ENCODE measurements around the gene C1orf87. TPM values are rescaled to one million over a fixed set of nuclear protein-coding genes. Genes with fewer than 3 reads are reported as not detected.

The C1orf87 gene
- total and polyA plus RNA-seq, 2 donors from 2014 or later: 0.38 to 0.45 TPM

GRCh38 chr1:59999746-60000145 lies 73.8 kb downstream of the C1orf87 start:
- Histone ChIP-seq H3K36me3 (ENCODE audit: control insufficient read depth in 2 of 3, insufficient read depth in 3 of 3, low read length in 3 of 3) (no peaks in the 10 kb centered on the region), H3K9me3 (ENCODE audit: control insufficient read depth in 2 of 3, insufficient read depth in 1 of 3, low read length in 3 of 3) (no peaks in the 10 kb centered on the region), H3K4me1 (ENCODE audit: control insufficient read depth in 2 of 3, insufficient read depth in 2 of 3, low read depth in 1 of 3, low read length in 3 of 3) (peaks cover 0 to 3% (median 0%) of the 10 kb centered on the region in 3 donors), H3K27me3 (ENCODE audit: control insufficient read depth, insufficient read depth, low read length) (no peaks in the 10 kb centered on the region), H3K9ac (ENCODE audit: low read length in 3 of 3) (no peak overlapping the region), H3K27ac (ENCODE audit: low read depth in 2 of 2, low read length in 2 of 2) (no peak overlapping the region), H3K4me3 (ENCODE audit: low read length in 3 of 3) (no peak overlapping the region)
- TF ChIP-seq, protein P1, sequence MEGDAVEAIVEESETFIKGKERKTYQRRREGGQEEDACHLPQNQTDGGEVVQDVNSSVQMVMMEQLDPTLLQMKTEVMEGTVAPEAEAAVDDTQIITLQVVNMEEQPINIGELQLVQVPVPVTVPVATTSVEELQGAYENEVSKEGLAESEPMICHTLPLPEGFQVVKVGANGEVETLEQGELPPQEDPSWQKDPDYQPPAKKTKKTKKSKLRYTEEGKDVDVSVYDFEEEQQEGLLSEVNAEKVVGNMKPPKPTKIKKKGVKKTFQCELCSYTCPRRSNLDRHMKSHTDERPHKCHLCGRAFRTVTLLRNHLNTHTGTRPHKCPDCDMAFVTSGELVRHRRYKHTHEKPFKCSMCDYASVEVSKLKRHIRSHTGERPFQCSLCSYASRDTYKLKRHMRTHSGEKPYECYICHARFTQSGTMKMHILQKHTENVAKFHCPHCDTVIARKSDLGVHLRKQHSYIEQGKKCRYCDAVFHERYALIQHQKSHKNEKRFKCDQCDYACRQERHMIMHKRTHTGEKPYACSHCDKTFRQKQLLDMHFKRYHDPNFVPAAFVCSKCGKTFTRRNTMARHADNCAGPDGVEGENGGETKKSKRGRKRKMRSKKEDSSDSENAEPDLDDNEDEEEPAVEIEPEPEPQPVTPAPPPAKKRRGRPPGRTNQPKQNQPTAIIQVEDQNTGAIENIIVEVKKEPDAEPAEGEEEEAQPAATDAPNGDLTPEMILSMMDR (IDR thresholded peaks at IDR 0.05; ENCODE audit: borderline replicate concordance, extremely low read depth, insufficient read depth): no peak
- DNase-seq (no peak), FAIRE-seq (no peak)
- intact Hi-C loops (cut with DNase I): no loop called here

DNA sequence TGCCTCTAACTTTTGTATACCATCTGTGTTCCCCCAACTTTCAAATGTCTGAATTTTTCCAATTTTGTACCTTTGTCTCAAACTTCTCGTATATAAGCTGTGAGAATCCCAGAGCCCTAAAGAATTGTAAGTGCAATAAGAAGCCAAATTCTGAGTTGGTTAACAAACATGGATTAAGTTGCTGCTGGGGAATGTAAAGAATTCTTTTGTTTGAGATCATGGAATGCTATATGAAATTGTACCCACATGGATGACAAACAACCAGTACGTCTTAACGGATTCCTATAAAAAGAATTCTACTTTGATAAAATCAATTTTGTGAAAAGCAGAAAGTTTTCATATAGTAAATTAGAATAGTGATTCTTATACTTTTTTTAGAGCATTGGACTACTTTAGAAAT lies 74.6 kb downstream of the C1orf87 start:
- H3K9me3 ChIP-seq (ENCODE audit: control insufficient read depth in 2 of 3, insufficient read depth in 1 of 3, low read length in 3 of 3): no peaks in the 10 kb centered on the region
- no peaks in the 10 kb centered on the region for H3K27me3 ChIP-seq (ENCODE audit: control insufficient read depth, insufficient read depth, low read length)
- H3K4me1 ChIP-seq (ENCODE audit: control insufficient read depth in 2 of 3, insufficient read depth in 2 of 3, low read depth in 1 of 3, low read length in 3 of 3): peaks cover 0 to 3% (median 0%) of the 10 kb centered on the region in 3 donors
- intact Hi-C loops (cut with DNase I): no loop called here
- H3K9ac ChIP-seq (ENCODE audit: low read length in 3 of 3): no peak overlapping the region
- FAIRE-seq (no peak), DNase-seq (no peak)
- no peaks in the 10 kb centered on the region for H3K36me3 ChIP-seq (ENCODE audit: control insufficient read depth in 2 of 3, insufficient read depth in 3 of 3, low read length in 3 of 3)
- TF ChIP-seq, protein P1 (IDR thresholded peaks at IDR 0.05; ENCODE audit: borderline replicate concordance, extremely low read depth, insufficient read depth): no peak
- H3K27ac ChIP-seq (ENCODE audit: low read depth in 2 of 2, low read length in 2 of 2): no peak overlapping the region
- no peak overlapping the region for H3K4me3 ChIP-seq (ENCODE audit: low read length in 3 of 3)

DNA sequence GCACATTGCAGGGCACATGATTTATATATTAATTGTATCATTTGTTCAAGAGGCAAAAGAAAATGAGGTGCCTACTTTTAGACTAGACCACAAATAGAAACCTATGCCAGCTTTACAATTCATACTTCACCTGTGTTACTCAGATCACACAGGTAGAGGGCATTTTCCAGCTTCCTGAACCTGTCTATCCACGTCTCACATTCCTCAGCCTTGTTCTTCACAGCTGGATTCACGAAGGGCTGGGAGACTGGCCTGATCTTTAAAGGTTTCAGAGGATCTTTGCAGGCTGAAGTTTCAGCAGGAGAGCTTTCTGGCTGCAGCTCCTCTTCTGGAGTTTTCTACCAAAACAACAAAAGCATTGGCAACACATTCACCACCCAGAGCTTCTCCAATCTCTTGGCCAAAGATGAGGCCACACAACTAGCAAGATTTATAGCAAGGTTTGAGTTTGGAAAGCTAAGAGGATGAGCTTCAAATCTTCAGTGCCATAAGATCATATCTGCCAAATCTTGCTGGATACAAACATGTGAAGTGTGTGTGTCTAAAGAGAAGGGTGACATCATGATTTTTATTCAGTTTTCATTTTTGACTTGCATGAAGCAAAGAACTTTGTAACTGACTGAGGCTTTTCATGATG lies 76.0 kb downstream of the C1orf87 start:
- no peaks in the 10 kb centered on the region for H3K27me3 ChIP-seq (ENCODE audit: control insufficient read depth, insufficient read depth, low read length)
- no peaks in the 10 kb centered on the region for H3K9me3 ChIP-seq (ENCODE audit: control insufficient read depth in 2 of 3, insufficient read depth in 1 of 3, low read length in 3 of 3)
- FAIRE-seq: no peak
- H3K4me1 ChIP-seq (ENCODE audit: control insufficient read depth in 2 of 3, insufficient read depth in 2 of 3, low read depth in 1 of 3, low read length in 3 of 3): peaks cover 0 to 3% (median 0%) of the 10 kb centered on the region in 3 donors
- intact Hi-C loops (cut with DNase I): no loop called here
- no peak for DNase-seq
- no peak overlapping the region for H3K4me3 ChIP-seq (ENCODE audit: low read length in 3 of 3)
- H3K27ac ChIP-seq (ENCODE audit: low read depth in 2 of 2, low read length in 2 of 2): no peak overlapping the region
- TF ChIP-seq, protein P1 (IDR thresholded peaks at IDR 0.05; ENCODE audit: borderline replicate concordance, extremely low read depth, insufficient read depth): no peak
- no peaks in the 10 kb centered on the region for H3K36me3 ChIP-seq (ENCODE audit: control insufficient read depth in 2 of 3, insufficient read depth in 3 of 3, low read length in 3 of 3)
- H3K9ac ChIP-seq (ENCODE audit: low read length in 3 of 3): no peak overlapping the region
